Peyer's patch (tissue), 4 donors: ENCODE data around the gene PLPP1. TPM values are rescaled to one million over a fixed set of nuclear protein-coding genes. Genes with fewer than 3 reads are reported as not detected.

ENCODE experiments used
- DNase-seq, 3 donors: peaks; one replicate each; pipeline ENCODE4 v3.0.0-alpha.2; 2017 to 2019
- H3K27ac ChIP-seq, 4 donors: fragments of 200-600 bp; sonication (generic); one replicate each; pipeline ENCODE4 v1.5.1; 2016 to 2019
- H3K27me3 ChIP-seq, 2 donors: fragments of 200-600 bp; sonication (generic); one replicate each; pipeline ENCODE4 v1.5.1; 2019
- H3K36me3 ChIP-seq, 3 donors: fragments of 200-600 bp; sonication (generic); one replicate each; pipeline ENCODE4 v1.5.1; 2016 to 2019
- H3K4me1 ChIP-seq, 4 donors: fragments of 200-600 bp; sonication (generic); one replicate each; pipeline ENCODE4 v1.5.1; 2016 to 2019
- H3K4me3 ChIP-seq, 4 donors: fragments of 200-600 bp; sonication (generic); 1 replicate in 3 of 4; 2 replicates in 1 of 4; pipeline ENCODE4 v1.5.1; 2016 to 2019; ENCODE audit warnings: mild to moderate bottlenecking in 1 of 4
- H3K9me3 ChIP-seq, 4 donors: fragments of 200-600 bp; sonication (generic); one replicate each; pipeline ENCODE4 v1.5.1; 2016 to 2019; ENCODE audit warnings: mild to moderate bottlenecking in 1 of 4
- CTCF ChIP-seq, 6 experiments: fragments of 450-650 bp in 4 of 6; fragments of 200-600 bp in 2 of 6; sonication (generic) in 1 of 6; IDR thresholded peaks; one replicate each; pipeline ENCODE4 v1.5.1; 2017 to 2019; ENCODE audit warnings: antibody characterized with exemption in 6 of 6, mild to moderate bottlenecking in 3 of 6, moderate library complexity in 1 of 6
- POLR2A ChIP-seq, 2 donors: fragments of 450-650 bp; IDR thresholded peaks; one replicate each; pipeline ENCODE4 v1.5.1; 2017; ENCODE audit warnings: antibody characterized with exemption in 2 of 2, mild to moderate bottlenecking in 2 of 2, moderate library complexity in 2 of 2
- total RNA-seq, 4 donors: library from RNA; depleted of rRNA; stranded (reverse); fragments of >200 nt; gene quantifications; one replicate each; pipeline ENCODE4 v1.1.0, GENCODE V29; 2016

Gene PLPP1
- total RNA-seq, 4 donors from 2014 or later: 60.2 to 190 (median 115) TPM

GRCh38 chr5:55415071-55415470, 119.7 kb downstream of the PLPP1 start:
- H3K4me3 ChIP-seq: no peak overlapping the region
- no peaks in the 10 kb centered on the region for H3K9me3 ChIP-seq
- H3K4me1 ChIP-seq: peaks cover 0 to 8% (median 0%) of the 10 kb centered on the region in 4 donors
- peaks cover 0 to 25% (median 0%) of the 10 kb centered on the region in 3 donors for H3K36me3 ChIP-seq
- no peak for DNase-seq
- no peaks in the 10 kb centered on the region for H3K27me3 ChIP-seq
- TF ChIP-seq CTCF (IDR thresholded peaks at IDR 0.05) (no peak), POLR2A (IDR thresholded peaks at IDR 0.05) (no peak)
- H3K27ac ChIP-seq: no peak overlapping the region

GRCh38 chr5:55413644-55414043, 121.1 kb downstream of the PLPP1 start:
- H3K4me3 ChIP-seq: no peak overlapping the region

GRCh38 chr5:55411876-55412275, 122.9 kb downstream of the PLPP1 start:
- Histone ChIP-seq H3K9me3 (no peaks in the 10 kb centered on the region), H3K27ac (no peak overlapping the region), H3K36me3 (peaks cover 0 to 35% (median 0%) of the 10 kb centered on the region in 3 donors), H3K27me3 (no peaks in the 10 kb centered on the region), H3K4me3 (no peak overlapping the region), H3K4me1 (peaks cover 0 to 7% (median 0%) of the 10 kb centered on the region in 4 donors)
- TF ChIP-seq POLR2A (IDR thresholded peaks at IDR 0.05): no peak
- no peak for TF ChIP-seq CTCF (IDR thresholded peaks at IDR 0.05)
- DNase-seq: no peak

More at GRCh38 chr5:55413644-55414043, 121.1 kb downstream of the PLPP1 start:
- H3K36me3 ChIP-seq: peaks cover 0 to 35% (median 0%) of the 10 kb centered on the region in 3 donors
- no peak for TF ChIP-seq POLR2A (IDR thresholded peaks at IDR 0.05)
- TF ChIP-seq CTCF (IDR thresholded peaks at IDR 0.05): no peak
- no peak for DNase-seq
- no peaks in the 10 kb centered on the region for H3K27me3 ChIP-seq
- no peaks in the 10 kb centered on the region for H3K9me3 ChIP-seq
- H3K27ac ChIP-seq: no peak overlapping the region
- H3K4me1 ChIP-seq: peaks cover 0 to under 1% (median 0%) of the 10 kb centered on the region in 4 donors

GRCh38 chr5:55410845-55411244, 123.9 kb downstream of the PLPP1 start:
- Histone ChIP-seq H3K4me3 (no peak overlapping the region), H3K36me3 (peaks cover 0 to 36% (median 0%) of the 10 kb centered on the region in 3 donors), H3K27me3 (no peaks in the 10 kb centered on the region), H3K9me3 (no peaks in the 10 kb centered on the region), H3K27ac (no peak overlapping the region), H3K4me1 (peaks cover 0 to 7% (median 0%) of the 10 kb centered on the region in 4 donors)
- no peak for DNase-seq
- TF ChIP-seq POLR2A (IDR thresholded peaks at IDR 0.05) (no peak), CTCF (IDR thresholded peaks at IDR 0.05) (no peak)

- Histone ChIP-seq H3K4me1 (peaks cover 0 to 7% (median 0%) of the 10 kb centered on the region in 4 donors), H3K27ac (no peak overlapping the region), H3K27me3 (no peaks in the 10 kb centered on the region), H3K4me3 (no peak overlapping the region), H3K36me3 (peaks cover 0 to 44% (median 0%) of the 10 kb centered on the region in 3 donors), H3K9me3 (no peaks in the 10 kb centered on the region)
- DNase-seq: no peak
- TF ChIP-seq POLR2A (IDR thresholded peaks at IDR 0.05) (no peak), CTCF (IDR thresholded peaks at IDR 0.05) (no peak)
Measured at GRCh38 chr5:55409775-55410174, 125.0 kb downstream of the PLPP1 start.

- H3K4me3 ChIP-seq: no peak overlapping the region
- no peaks in the 10 kb centered on the region for H3K9me3 ChIP-seq
- TF ChIP-seq CTCF (IDR thresholded peaks at IDR 0.05) (no peak), POLR2A (IDR thresholded peaks at IDR 0.05) (no peak)
- H3K4me1 ChIP-seq: peaks cover 0 to 7% (median 0%) of the 10 kb centered on the region in 4 donors
- no peaks in the 10 kb centered on the region for H3K27me3 ChIP-seq
- H3K36me3 ChIP-seq: peaks cover 0 to 52% (median 0%) of the 10 kb centered on the region in 3 donors
- no peak for DNase-seq
- no peak overlapping the region for H3K27ac ChIP-seq
Measured at GRCh38 chr5:55407984-55408383, 126.8 kb downstream of the PLPP1 start.
